CD1c-positive myeloid dendritic cell (primary cell): ENCODE results near the gene LSM3.

ENCODE experiments used
- DNase-seq: peaks from one replicate; pipeline ENCODE4 v3.0.0-alpha.2; 2016; ENCODE audit errors: extremely low spot score

LSM3 gene

DNA sequence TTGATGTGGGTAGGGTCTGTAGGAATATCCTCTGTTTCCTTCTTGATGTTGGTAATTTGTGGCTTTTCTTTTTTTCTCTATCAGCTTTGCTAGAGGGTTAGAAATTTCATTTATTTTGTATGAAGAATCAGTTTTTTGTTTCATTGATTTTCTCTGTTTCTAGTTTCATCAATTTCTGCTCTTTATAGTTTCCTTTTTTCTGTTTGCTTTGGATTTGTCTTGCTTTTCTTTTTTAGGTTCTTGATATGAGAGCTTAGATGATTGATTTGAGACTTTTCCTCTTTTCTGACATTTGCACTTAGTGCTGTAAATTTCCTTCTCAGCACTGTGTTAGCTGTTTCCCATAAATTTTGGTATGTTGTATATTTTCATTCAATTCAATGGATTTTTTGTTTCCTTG lies 61.3 kb downstream of the LSM3 start:
- no peak for DNase-seq

- no peak for DNase-seq
These were observed 61.7 kb downstream of the LSM3 start for GRCh38 chr3:14240366-14240765.

- no peak for DNase-seq
These were observed 63.1 kb downstream of the LSM3 start for GRCh38 chr3:14241716-14242115.

DNA sequence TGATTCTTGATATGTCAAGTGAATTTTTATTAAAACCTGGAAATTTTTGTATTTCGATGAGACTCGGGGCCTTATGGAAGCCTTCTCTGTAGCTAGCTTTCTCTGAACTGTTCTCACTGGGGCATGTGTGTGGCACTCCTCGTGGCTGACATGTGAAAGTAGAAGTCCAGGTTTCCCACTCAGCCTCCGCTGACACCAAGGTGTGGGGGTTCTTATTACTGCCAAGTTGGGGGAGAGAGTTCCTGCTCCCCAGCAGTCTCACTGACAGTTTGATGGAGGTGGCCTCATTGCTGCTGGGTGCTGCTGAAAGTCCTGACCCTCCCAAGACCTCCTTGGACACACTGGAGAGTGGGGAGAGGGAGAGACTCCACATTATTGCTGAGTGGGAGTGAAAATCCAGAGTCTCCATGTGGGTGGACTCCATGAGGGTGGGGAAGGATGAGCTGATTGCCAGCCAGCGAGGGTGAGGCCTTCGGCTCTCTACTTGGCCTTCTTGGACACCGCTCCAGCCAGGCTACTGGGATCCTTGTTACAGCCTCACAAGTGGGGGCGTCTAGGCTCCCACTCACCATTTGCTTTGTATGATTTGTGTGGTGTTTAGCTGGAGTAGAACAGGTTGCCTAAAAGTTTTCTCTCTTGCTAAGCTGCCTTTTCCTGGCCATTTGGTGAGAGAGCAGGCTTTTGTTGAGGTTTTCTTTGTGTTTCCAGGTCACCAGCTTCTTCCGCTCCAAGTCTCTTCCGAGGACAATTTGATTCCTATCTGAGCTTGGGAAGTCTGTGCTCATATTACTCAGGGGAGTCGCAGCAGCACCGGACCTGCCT lies 64.1 kb downstream of the LSM3 start:
- no peak for DNase-seq

DNA sequence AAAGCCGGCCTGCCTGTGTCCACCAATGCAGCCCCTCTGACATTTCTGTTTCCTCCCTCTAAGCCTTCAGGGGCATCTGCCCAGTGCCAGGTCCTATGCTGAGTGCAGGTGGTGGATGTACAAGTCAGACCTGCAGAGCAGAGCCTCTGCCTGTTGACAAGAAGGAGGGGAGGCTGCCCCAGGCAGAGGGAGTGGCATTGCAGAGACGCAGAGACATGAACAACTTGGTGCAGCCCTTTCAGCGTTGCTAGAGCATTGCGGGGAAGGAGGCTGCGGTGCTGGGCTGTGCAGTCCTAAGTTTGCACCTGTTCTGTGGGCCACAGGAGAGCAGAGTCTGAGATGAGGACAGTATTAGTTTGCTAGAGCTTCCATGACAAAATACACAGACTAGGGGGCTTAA lies 65.2 kb downstream of the LSM3 start:
- DNase-seq = no peak

GRCh38 chr3:14244521-14245247 lies 66.1 kb downstream of the LSM3 start:
- no peak for DNase-seq

- DNase-seq = no peak
These were observed 66.6 kb downstream of the LSM3 start for GRCh38 chr3:14245248-14245639.

GRCh38 chr3:14245822-14246221 lies 67.2 kb downstream of the LSM3 start:
- no peak for DNase-seq

DNA sequence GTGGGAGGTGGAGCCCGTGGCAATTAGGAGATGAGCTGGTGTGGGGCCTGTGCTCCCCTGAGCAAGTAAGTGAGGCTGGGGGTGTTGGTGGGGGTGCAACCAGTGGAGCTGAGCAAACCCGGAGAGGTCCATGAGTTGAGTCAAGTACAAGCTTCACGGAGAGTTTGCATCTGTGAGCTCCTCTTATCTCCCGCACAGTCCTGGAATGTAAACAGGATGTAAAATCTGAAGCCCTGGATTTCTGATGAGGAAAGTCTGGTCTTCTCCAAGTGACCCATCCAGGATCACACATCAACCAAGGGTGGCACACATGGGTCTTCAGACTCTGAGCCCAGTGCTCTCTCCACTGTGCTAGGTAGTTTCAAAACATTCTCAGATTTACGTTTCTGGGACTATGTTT lies 67.8 kb downstream of the LSM3 start:
- DNase-seq = no peak

GRCh38 chr3:14248477-14248848 lies 69.8 kb downstream of the LSM3 start:
- DNase-seq = no peak

DNA sequence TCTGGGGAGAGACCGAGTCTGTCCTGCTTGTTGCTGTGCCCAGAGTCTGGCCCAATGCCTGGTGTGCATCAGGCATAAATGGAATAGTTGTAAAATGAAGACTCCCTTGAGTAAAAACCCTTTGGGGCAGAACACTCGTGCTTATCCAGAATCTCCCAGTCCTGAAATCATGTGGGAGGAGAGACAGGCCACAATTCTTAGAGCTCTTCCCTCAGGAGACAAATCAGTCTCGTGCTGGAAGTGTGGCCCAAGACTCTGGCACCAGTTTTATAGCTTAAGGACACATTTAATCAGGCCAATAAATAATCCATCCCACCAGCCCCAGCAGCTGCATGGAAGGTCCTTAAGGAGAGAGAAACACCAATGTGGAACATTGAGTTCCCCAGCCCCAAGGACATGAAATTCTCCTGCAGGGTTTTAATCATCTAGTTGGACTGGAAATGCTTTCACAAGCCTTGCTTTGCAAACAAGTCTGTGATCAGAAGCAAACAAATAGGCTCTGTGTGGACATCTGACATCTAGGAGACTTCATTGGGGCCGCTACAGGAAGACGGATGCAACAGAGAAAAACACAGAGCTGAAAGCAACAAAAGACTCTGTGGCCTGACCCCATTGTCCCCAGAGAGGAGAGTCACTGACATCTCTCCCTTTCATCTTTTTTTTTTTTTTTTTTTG lies 70.4 kb downstream of the LSM3 start:
- no peak for DNase-seq
